RWPE2 (cell line): ENCODE data around the gene PLA2G4E.

Source experiments
- ATAC-seq: fragments of 200-7000 bp; cut with Tn5 transposase; 3 replicates; pipeline ENCODE4 v1.9.1; 2021; ENCODE audit warnings: low read depth
- DNase-seq: peaks from one replicate; pipeline ENCODE4 v3.0.0-alpha.2; 2020; ENCODE audit warnings: low spot score
- H3K27ac ChIP-seq: fragments of 450-650 bp; 2 replicates; pipeline ENCODE4 v1.5.1; 2017; ENCODE audit warnings: mild to moderate bottlenecking; ENCODE audit not compliant: poor library complexity, severe bottlenecking
- H3K27me3 ChIP-seq: fragments of 250-450 bp; sonication (Bioruptor Pico); 2 replicates; pipeline ENCODE4 v1.5.1; 2021; ENCODE audit warnings: mild to moderate bottlenecking, moderate library complexity; ENCODE audit not compliant: insufficient read depth, poor library complexity, severe bottlenecking
- H3K36me3 ChIP-seq: fragments of 250-450 bp; sonication (Bioruptor Pico); 2 replicates; pipeline ENCODE4 v1.5.1; 2020; ENCODE audit warnings: low read depth, mild to moderate bottlenecking, moderate library complexity
- H3K4me1 ChIP-seq: fragments of 250-450 bp; sonication (Bioruptor Pico); 2 replicates; pipeline ENCODE4 v1.5.1; 2021; ENCODE audit warnings: mild to moderate bottlenecking, moderate library complexity; ENCODE audit not compliant: insufficient read depth, poor library complexity, severe bottlenecking
- H3K4me3 ChIP-seq: fragments of 250-450 bp; sonication (Bioruptor Pico); 2 replicates; pipeline ENCODE4 v1.5.1; 2021; ENCODE audit warnings: mild to moderate bottlenecking, moderate library complexity; ENCODE audit not compliant: severe bottlenecking
- H3K9me3 ChIP-seq: fragments of 250-450 bp; sonication (Bioruptor Pico); 2 replicates; pipeline ENCODE4 v1.5.1; 2021; ENCODE audit warnings: mild to moderate bottlenecking, moderate library complexity; ENCODE audit not compliant: severe bottlenecking
- CTCF ChIP-seq: fragments of 450-650 bp; IDR thresholded peaks from one replicate; pipeline ENCODE4 v1.5.1; 2017; ENCODE audit warnings: mild to moderate bottlenecking, moderate library complexity; ENCODE audit not compliant: poor library complexity, severe bottlenecking

PLA2G4E gene

GRCh38 chr15:41995476-41995855, 25.4 kb downstream of the PLA2G4E start:
- Histone ChIP-seq H3K4me1 (no peaks in the 10 kb centered on the region), H3K27ac (no peak overlapping the region), H3K27me3 (no peaks in the 10 kb centered on the region), H3K36me3 (no peaks in the 10 kb centered on the region), H3K9me3 (no peaks in the 10 kb centered on the region), H3K4me3 (no peak overlapping the region)
- no peak for ATAC-seq
- TF ChIP-seq CTCF = no peak
- no peak for DNase-seq

- H3K9me3 ChIP-seq = no peaks in the 10 kb centered on the region
- H3K27ac ChIP-seq = no peak overlapping the region
- ATAC-seq = no peak
- no peaks in the 10 kb centered on the region for H3K4me1 ChIP-seq
- DNase-seq = peak; percentile 64
- H3K27me3 ChIP-seq = no peaks in the 10 kb centered on the region
- no peak overlapping the region for H3K4me3 ChIP-seq
- no peak for TF ChIP-seq CTCF
- no peaks in the 10 kb centered on the region for H3K36me3 ChIP-seq
Observed at GRCh38 chr15:41994772-41995475, 25.9 kb downstream of the PLA2G4E start.

GRCh38 chr15:41994171-41994650, 26.6 kb downstream of the PLA2G4E start:
- H3K9me3 ChIP-seq = no peaks in the 10 kb centered on the region
- no peak overlapping the region for H3K4me3 ChIP-seq
- no peaks in the 10 kb centered on the region for H3K4me1 ChIP-seq
- H3K27me3 ChIP-seq = no peaks in the 10 kb centered on the region
- no peak for TF ChIP-seq CTCF
- DNase-seq (peak; percentile 56), ATAC-seq (no peak)
- no peak overlapping the region for H3K27ac ChIP-seq
- H3K36me3 ChIP-seq = no peaks in the 10 kb centered on the region

- Histone ChIP-seq H3K4me3 (no peak overlapping the region), H3K27ac (no peak overlapping the region), H3K36me3 (no peaks in the 10 kb centered on the region), H3K4me1 (no peaks in the 10 kb centered on the region), H3K9me3 (no peaks in the 10 kb centered on the region), H3K27me3 (no peaks in the 10 kb centered on the region)
- ATAC-seq = no peak
- no peak for TF ChIP-seq CTCF
- peak; percentile 62 for DNase-seq
Observed at GRCh38 chr15:41993472-41994170, 27.2 kb downstream of the PLA2G4E start.

GRCh38 chr15:41992803-41993190, 28.0 kb downstream of the PLA2G4E start:
- Histone ChIP-seq H3K4me3 (no peak overlapping the region), H3K36me3 (no peaks in the 10 kb centered on the region), H3K4me1 (no peaks in the 10 kb centered on the region), H3K27me3 (no peaks in the 10 kb centered on the region), H3K27ac (no peak overlapping the region), H3K9me3 (no peaks in the 10 kb centered on the region)
- ATAC-seq (no peak), DNase-seq (peak; percentile 61)
- no peak for TF ChIP-seq CTCF
